HCT116 (cell line): ENCODE data around the gene MTF2. TPM values are rescaled to one million over a fixed set of nuclear protein-coding genes. Genes with fewer than 3 reads are reported as not detected.

Experiments used
- ATAC-seq: fragments of 200-7000 bp; cut with Tn5 transposase; 2 replicates; pipeline ENCODE4 v1.9.1; 2020; ENCODE audit warnings: mild to moderate bottlenecking, moderate library complexity
- BruUV-seq: library from RNA; stranded (reverse); fragments of 400-500 nt; replicated peaks from 2 replicates; lab custom pipeline; 2021; lab: Mats Ljungman, UMichigan
- CTCF ChIA-PET: fragments of 300-600 bp; sonication (Branson Sonifier 250); formaldehyde crosslinking; loops from one replicate; lab custom pipeline; 2021; ENCODE audit warnings: antibody characterized with exemption; lab: Charles Lee
- POLR2A ChIA-PET: fragments of 300-600, 350-600 bp; sonication (Branson Sonifier 250); formaldehyde crosslinking; loops from one replicate; lab custom pipeline; 2021; ENCODE audit warnings: antibody characterized with exemption; lab: Charles Lee
- RAD21 ChIA-PET, 2 experiments: fragments of 300-600 bp; sonication (Branson Sonifier 250); formaldehyde crosslinking; loops; one replicate each; lab custom pipeline; 2023; ENCODE audit warnings: low total read pairs in 2 of 2; ENCODE audit not compliant: uncharacterized antibody in 2 of 2, unreplicated experiment in 2 of 2, low non-redundant PET in 1 of 2; lab: Charles Lee
- DNase-seq: peaks from one replicate; pipeline ENCODE4 v3.0.0-alpha.2; 2010; ENCODE audit warnings: low read depth, low spot score
- H2AFZ ChIP-seq: fragments of 200-600 bp; shearing (Covaris generic), sonication (generic); 2 replicates; pipeline ENCODE4 v1.6.1; 2017; ENCODE audit warnings: low read depth, mixed run types, mixed read lengths, antibody characterized with exemption, low read length; ENCODE audit not compliant: poor library complexity, severe bottlenecking
- H3K27ac ChIP-seq: 2 replicates; pipeline ENCODE4 v1.5.1; 2012; ENCODE audit warnings: low read depth, low read length
- H3K27me3 ChIP-seq: fragments of 200-600 bp; sonication (generic); 2 replicates; pipeline ENCODE4 v1.6.1; 2016; ENCODE audit warnings: mixed run types, low read length, mixed read lengths; ENCODE audit not compliant: insufficient read depth
- H3K36me3 ChIP-seq, 2 experiments: fragments of 200-500 bp in 1 of 2; fragments of 200-600 bp in 1 of 2; sonication (Bioruptor generic) in 1 of 2; sonication (generic) in 1 of 2; 2 replicates each; pipeline versions ENCODE4 v1.5.1 to v1.6.1; 2014 to 2016; ENCODE audit warnings: low read length in 2 of 2, inconsistent platforms in 1 of 2, mixed read lengths in 1 of 2, mixed run types in 1 of 2; ENCODE audit not compliant: insufficient read depth in 2 of 2, control insufficient read depth in 1 of 2
- H3K4me1 ChIP-seq, 2 experiments: fragments of 200-600 bp in 1 of 2; sonication (generic) in 1 of 2; 2 replicates each; pipeline versions ENCODE4 v1.5.1 to v1.6.1; 2012 to 2017; ENCODE audit warnings: low read length in 2 of 2, inconsistent platforms in 1 of 2, mild to moderate bottlenecking in 1 of 2, mixed read lengths in 1 of 2, mixed run types in 1 of 2, moderate library complexity in 1 of 2; ENCODE audit not compliant: insufficient read depth in 2 of 2, control insufficient read depth in 1 of 2
- H3K4me2 ChIP-seq: fragments of 200-600 bp; sonication (generic); 2 replicates; pipeline ENCODE4 v1.6.1; 2017; ENCODE audit warnings: mixed run types, low read length, mixed read lengths
- H3K4me3 ChIP-seq, 2 experiments: fragments of 200-600 bp in 1 of 2; sonication (generic) in 1 of 2; replicated peaks in 1 of 2; 2 replicates each; pipeline ENCODE4 v1.5.1; 2011 to 2016; ENCODE audit warnings: low read length in 2 of 2, control low read depth in 1 of 2, low read depth in 1 of 2, mild to moderate bottlenecking in 1 of 2, mixed read lengths in 1 of 2, mixed run types in 1 of 2
- H3K79me2 ChIP-seq: fragments of 200-600 bp; sonication (generic); 2 replicates; pipeline ENCODE4 v1.6.1; 2017; ENCODE audit warnings: mild to moderate bottlenecking, mixed run types, low read length, moderate library complexity, mixed read lengths; ENCODE audit not compliant: insufficient read depth
- H3K9ac ChIP-seq: fragments of 200-600 bp; sonication (generic); 2 replicates; pipeline ENCODE4 v1.6.1; 2016; ENCODE audit warnings: low read length, mixed read lengths
- H3K9me2 ChIP-seq: fragments of 200-600 bp; sonication (generic), shearing (Covaris generic); 2 replicates; pipeline ENCODE4 v1.6.1; 2017; ENCODE audit warnings: mixed run types, mild to moderate bottlenecking, moderate library complexity; ENCODE audit not compliant: insufficient read depth
- H3K9me3 ChIP-seq, 2 experiments: fragments of 200-500 bp in 1 of 2; fragments of 200-600 bp in 1 of 2; sonication (Bioruptor generic) in 1 of 2; sonication (generic) in 1 of 2; 2 replicates each; pipeline ENCODE4 v1.6.1; 2014 to 2017; ENCODE audit warnings: low read length in 2 of 2, mixed read lengths in 2 of 2, inconsistent platforms in 1 of 2, low read depth in 1 of 2, mild to moderate bottlenecking in 1 of 2, mixed run types in 1 of 2, moderate library complexity in 1 of 2; ENCODE audit not compliant: control insufficient read depth in 1 of 2, insufficient read depth in 1 of 2
- H4K20me1 ChIP-seq: fragments of 200-600 bp; sonication (generic), shearing (Covaris generic); 2 replicates; pipeline ENCODE4 v1.6.1; 2017; ENCODE audit warnings: mixed run types, mild to moderate bottlenecking, moderate library complexity; ENCODE audit not compliant: insufficient read depth
- CEBPB ChIP-seq: IDR thresholded peaks from 2 replicates; pipeline ENCODE4 v1.6.1; 2012; ENCODE audit warnings: low read depth
- EGR1 ChIP-seq: IDR thresholded peaks from 2 replicates; pipeline ENCODE4 v1.6.1; 2012; ENCODE audit warnings: low read depth
- EZH2phosphoT487 ChIP-seq: fragments of 200-600 bp; IDR thresholded peaks from 2 replicates; pipeline ENCODE4 v1.6.1; 2018; ENCODE audit warnings: antibody characterized with exemption, borderline replicate concordance
- RAD21 ChIP-seq: IDR thresholded peaks from 2 replicates; pipeline ENCODE4 v1.6.1; 2012; ENCODE audit warnings: low read depth, mild to moderate bottlenecking
- SIN3A ChIP-seq: IDR thresholded peaks from 2 replicates; pipeline ENCODE4 v1.6.1; 2012; ENCODE audit warnings: low read depth
- TCF7L2 ChIP-seq: IDR thresholded peaks from 2 replicates; pipeline ENCODE4 v1.7.0; 2011; ENCODE audit warnings: borderline replicate concordance, inconsistent platforms; ENCODE audit not compliant: insufficient read depth, insufficient read length; ENCODE audit errors: extremely low read depth
- ZNF274 ChIP-seq: fragments of 200-500 bp; sonication (Bioruptor generic); IDR thresholded peaks from 2 replicates; pipeline ENCODE4 v1.6.1; 2014; ENCODE audit warnings: mild to moderate bottlenecking, low read depth, low read length, inconsistent platforms
- intact Hi-C: fragments of 100-400 bp; cut with micrococcal nuclease; formaldehyde crosslinking; loops from 2 replicates; pipeline ENCODE4 v1.10.0; 2022
- total RNA-seq: library from RNA; stranded (reverse); gene quantifications from one replicate; pipeline ENCODE4 v1.2.1, GENCODE V29; 2021; ENCODE audit not compliant: unreplicated experiment
- TF ChIP-seq, protein P1 (sequence below), 3 experiments: fragments of 200-600 bp in 1 of 3; sonication (generic) in 1 of 3; IDR thresholded peaks in 2 of 3; conservative IDR thresholded peaks in 1 of 3; 2 replicates each; pipeline ENCODE4 v1.5.1; 2012 to 2017; ENCODE audit warnings: low read depth in 2 of 3, low read length in 2 of 3, antibody characterized with exemption in 1 of 3, borderline replicate concordance in 1 of 3, control low read depth in 1 of 3, mild to moderate bottlenecking in 1 of 3, mixed read lengths in 1 of 3, mixed run types in 1 of 3, moderate library complexity in 1 of 3; ENCODE audit not compliant: insufficient read depth in 1 of 3
- TF ChIP-seq, protein P2 (sequence below): IDR thresholded peaks from 2 replicates; pipeline ENCODE4 v1.6.1; 2011; ENCODE audit warnings: mild to moderate bottlenecking, low read length, moderate library complexity; ENCODE audit not compliant: insufficient replicate concordance; ENCODE audit errors: extremely low read depth
- TF ChIP-seq, protein P3 (sequence below): IDR thresholded peaks from 2 replicates; pipeline ENCODE4 v1.6.1; 2012
- TF ChIP-seq, protein P4 (sequence below): IDR thresholded peaks from 2 replicates; pipeline ENCODE4 v1.6.1; 2012; ENCODE audit warnings: low read depth

The MTF2 gene
- total RNA-seq, 1 experiment from 2014 or later, result 45.5 TPM

DNA sequence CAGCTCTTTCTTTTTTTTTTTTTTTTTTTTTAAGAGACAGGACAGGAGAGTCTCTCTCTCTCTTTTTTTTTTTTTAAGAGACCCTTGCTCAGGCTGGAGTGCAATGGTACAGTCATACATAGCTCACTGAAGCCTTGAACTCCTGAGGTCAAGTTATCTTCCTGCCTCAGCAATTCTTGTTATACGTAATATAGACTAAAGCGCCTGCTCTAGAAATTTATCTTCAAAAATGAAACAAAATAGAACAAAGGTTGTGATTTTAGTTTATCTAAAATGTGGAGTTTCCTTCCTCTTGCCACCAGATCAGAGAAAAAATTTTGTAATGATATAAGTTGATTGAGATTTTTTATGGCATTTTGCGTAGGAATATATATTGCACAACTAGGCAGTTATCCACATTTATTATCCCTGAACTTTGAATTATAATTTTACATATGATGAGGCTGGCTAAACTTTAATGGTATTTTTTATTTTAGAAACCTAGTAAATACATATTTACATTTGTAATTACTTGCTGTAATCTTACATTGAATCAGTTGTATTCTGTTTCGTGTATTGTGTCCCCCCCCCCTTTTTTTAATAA lies 44.2 kb downstream of the MTF2 start:
- DNase-seq, result no peak
- no peak overlapping the region for H3K4me2 ChIP-seq
- no peaks in the 10 kb centered on the region for H3K9me3 ChIP-seq
- H3K79me2 ChIP-seq, result no peaks in the 10 kb centered on the region
- CTCF ChIA-PET, result no interaction called here
- POLR2A ChIA-PET, result no interaction called here
- H4K20me1 ChIP-seq, result no peaks in the 10 kb centered on the region; the same call in 1 of the 2 replicates
- no peak overlapping the region for H3K9ac ChIP-seq
- TF ChIP-seq, protein P1, sequence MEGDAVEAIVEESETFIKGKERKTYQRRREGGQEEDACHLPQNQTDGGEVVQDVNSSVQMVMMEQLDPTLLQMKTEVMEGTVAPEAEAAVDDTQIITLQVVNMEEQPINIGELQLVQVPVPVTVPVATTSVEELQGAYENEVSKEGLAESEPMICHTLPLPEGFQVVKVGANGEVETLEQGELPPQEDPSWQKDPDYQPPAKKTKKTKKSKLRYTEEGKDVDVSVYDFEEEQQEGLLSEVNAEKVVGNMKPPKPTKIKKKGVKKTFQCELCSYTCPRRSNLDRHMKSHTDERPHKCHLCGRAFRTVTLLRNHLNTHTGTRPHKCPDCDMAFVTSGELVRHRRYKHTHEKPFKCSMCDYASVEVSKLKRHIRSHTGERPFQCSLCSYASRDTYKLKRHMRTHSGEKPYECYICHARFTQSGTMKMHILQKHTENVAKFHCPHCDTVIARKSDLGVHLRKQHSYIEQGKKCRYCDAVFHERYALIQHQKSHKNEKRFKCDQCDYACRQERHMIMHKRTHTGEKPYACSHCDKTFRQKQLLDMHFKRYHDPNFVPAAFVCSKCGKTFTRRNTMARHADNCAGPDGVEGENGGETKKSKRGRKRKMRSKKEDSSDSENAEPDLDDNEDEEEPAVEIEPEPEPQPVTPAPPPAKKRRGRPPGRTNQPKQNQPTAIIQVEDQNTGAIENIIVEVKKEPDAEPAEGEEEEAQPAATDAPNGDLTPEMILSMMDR (IDR thresholded peaks at IDR 0.05 in 2 of 3, conservative IDR thresholded peaks at IDR 0.05 in 1 of 3; ENCODE audit: borderline replicate concordance in 1 of 3, insufficient read depth in 1 of 3, low read depth in 2 of 3, low read length in 2 of 3), result no peak
- TF ChIP-seq, protein P2, sequence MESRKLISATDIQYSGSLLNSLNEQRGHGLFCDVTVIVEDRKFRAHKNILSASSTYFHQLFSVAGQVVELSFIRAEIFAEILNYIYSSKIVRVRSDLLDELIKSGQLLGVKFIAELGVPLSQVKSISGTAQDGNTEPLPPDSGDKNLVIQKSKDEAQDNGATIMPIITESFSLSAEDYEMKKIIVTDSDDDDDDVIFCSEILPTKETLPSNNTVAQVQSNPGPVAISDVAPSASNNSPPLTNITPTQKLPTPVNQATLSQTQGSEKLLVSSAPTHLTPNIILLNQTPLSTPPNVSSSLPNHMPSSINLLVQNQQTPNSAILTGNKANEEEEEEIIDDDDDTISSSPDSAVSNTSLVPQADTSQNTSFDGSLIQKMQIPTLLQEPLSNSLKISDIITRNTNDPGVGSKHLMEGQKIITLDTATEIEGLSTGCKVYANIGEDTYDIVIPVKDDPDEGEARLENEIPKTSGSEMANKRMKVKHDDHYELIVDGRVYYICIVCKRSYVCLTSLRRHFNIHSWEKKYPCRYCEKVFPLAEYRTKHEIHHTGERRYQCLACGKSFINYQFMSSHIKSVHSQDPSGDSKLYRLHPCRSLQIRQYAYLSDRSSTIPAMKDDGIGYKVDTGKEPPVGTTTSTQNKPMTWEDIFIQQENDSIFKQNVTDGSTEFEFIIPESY, result no peak
- TF ChIP-seq RAD21 (no peak), EGR1 (no peak), EZH2phosphoT487 (no peak), TCF7L2 (no peak), CEBPB (no peak), ZNF274 (no peak), SIN3A (no peak)
- TF ChIP-seq, protein P3, sequence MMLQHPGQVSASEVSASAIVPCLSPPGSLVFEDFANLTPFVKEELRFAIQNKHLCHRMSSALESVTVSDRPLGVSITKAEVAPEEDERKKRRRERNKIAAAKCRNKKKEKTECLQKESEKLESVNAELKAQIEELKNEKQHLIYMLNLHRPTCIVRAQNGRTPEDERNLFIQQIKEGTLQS, result no peak
- TF ChIP-seq, protein P4, sequence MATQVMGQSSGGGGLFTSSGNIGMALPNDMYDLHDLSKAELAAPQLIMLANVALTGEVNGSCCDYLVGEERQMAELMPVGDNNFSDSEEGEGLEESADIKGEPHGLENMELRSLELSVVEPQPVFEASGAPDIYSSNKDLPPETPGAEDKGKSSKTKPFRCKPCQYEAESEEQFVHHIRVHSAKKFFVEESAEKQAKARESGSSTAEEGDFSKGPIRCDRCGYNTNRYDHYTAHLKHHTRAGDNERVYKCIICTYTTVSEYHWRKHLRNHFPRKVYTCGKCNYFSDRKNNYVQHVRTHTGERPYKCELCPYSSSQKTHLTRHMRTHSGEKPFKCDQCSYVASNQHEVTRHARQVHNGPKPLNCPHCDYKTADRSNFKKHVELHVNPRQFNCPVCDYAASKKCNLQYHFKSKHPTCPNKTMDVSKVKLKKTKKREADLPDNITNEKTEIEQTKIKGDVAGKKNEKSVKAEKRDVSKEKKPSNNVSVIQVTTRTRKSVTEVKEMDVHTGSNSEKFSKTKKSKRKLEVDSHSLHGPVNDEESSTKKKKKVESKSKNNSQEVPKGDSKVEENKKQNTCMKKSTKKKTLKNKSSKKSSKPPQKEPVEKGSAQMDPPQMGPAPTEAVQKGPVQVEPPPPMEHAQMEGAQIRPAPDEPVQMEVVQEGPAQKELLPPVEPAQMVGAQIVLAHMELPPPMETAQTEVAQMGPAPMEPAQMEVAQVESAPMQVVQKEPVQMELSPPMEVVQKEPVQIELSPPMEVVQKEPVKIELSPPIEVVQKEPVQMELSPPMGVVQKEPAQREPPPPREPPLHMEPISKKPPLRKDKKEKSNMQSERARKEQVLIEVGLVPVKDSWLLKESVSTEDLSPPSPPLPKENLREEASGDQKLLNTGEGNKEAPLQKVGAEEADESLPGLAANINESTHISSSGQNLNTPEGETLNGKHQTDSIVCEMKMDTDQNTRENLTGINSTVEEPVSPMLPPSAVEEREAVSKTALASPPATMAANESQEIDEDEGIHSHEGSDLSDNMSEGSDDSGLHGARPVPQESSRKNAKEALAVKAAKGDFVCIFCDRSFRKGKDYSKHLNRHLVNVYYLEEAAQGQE, result no peak
- H3K36me3 ChIP-seq, result peaks cover 7 to 22% of the 10 kb centered on the region in 2 experiments; a peak in 3 of 4 replicates
- H3K4me1 ChIP-seq, result no peaks in the 10 kb centered on the region
- no peaks in the 10 kb centered on the region for H3K9me2 ChIP-seq
- H3K4me3 ChIP-seq, result no peak overlapping the region
- intact Hi-C loops, result no loop called here
- no TSS peak for BruUV-seq
- H3K27me3 ChIP-seq, result no peaks in the 10 kb centered on the region
- no peak for ATAC-seq
- RAD21 ChIA-PET, result no interaction called here
- no peak overlapping the region for H3K27ac ChIP-seq
- no peak overlapping the region for H2AFZ ChIP-seq
